HL-60 (cell line): ENCODE results near the gene MEF2C.

Experiments used
- DNase-seq, 2 experiments: peaks; one replicate each; pipeline ENCODE4 v3.0.0-alpha.2; 2010 to 2020; ENCODE audit warnings: low read depth in 1 of 2, low spot score in 1 of 2
- H3K27ac ChIP-seq: fragments of 250-450 bp; sonication (Bioruptor Pico); replicated peaks from 2 replicates; pipeline ENCODE4 v1.5.1; 2020; ENCODE audit warnings: mild to moderate bottlenecking, moderate library complexity
- H3K27me3 ChIP-seq: fragments of 250-450 bp; sonication (Bioruptor Pico); 2 replicates; pipeline ENCODE4 v1.5.1; 2021; ENCODE audit warnings: mild to moderate bottlenecking, moderate library complexity; ENCODE audit not compliant: insufficient read depth, poor library complexity, severe bottlenecking
- H3K4me3 ChIP-seq: replicated peaks from 2 replicates; pipeline ENCODE4 v1.5.1; 2011; ENCODE audit warnings: mild to moderate bottlenecking, control low read depth, low read length; ENCODE audit not compliant: insufficient read depth
- CTCF ChIP-seq: IDR thresholded peaks from one replicate; pipeline ENCODE4 v1.5.1; 2011; ENCODE audit warnings: low read length, control low read depth, inconsistent platforms; ENCODE audit not compliant: insufficient read depth
- GABPA ChIP-seq: IDR thresholded peaks from 2 replicates; pipeline ENCODE4 v1.6.1; 2012; ENCODE audit warnings: low read depth
- POLR2AphosphoS5 ChIP-seq: IDR thresholded peaks from 2 replicates; pipeline ENCODE4 v1.6.1; 2012; ENCODE audit warnings: low read depth
- REST ChIP-seq: IDR thresholded peaks from 2 replicates; pipeline ENCODE4 v1.6.1; 2012; ENCODE audit warnings: low read depth; ENCODE audit not compliant: insufficient replicate concordance
- SPI1 ChIP-seq: IDR thresholded peaks from 2 replicates; pipeline ENCODE4 v1.6.1; 2012; ENCODE audit warnings: low read depth, mild to moderate bottlenecking, borderline replicate concordance

Gene MEF2C

GRCh38 chr5:88824141-88824540, 58.8 kb downstream of the MEF2C start:
- no peak overlapping the region for H3K4me3 ChIP-seq
- no peak overlapping the region for H3K27ac ChIP-seq
- no peak for DNase-seq
- no peaks in the 10 kb centered on the region for H3K27me3 ChIP-seq
- TF ChIP-seq GABPA, result no peak
- no peak for TF ChIP-seq CTCF
- no peak for TF ChIP-seq POLR2AphosphoS5
- TF ChIP-seq SPI1, result no peak
- no peak for TF ChIP-seq REST

- no peak for TF ChIP-seq GABPA
- TF ChIP-seq SPI1, result no peak
- TF ChIP-seq POLR2AphosphoS5, result no peak
- no peak for TF ChIP-seq REST
- no peak for DNase-seq
- Histone ChIP-seq H3K27ac (no peak overlapping the region), H3K27me3 (no peaks in the 10 kb centered on the region), H3K4me3 (no peak overlapping the region)
Observed at GRCh38 chr5:88823201-88823600, 59.8 kb downstream of the MEF2C start.

DNA sequence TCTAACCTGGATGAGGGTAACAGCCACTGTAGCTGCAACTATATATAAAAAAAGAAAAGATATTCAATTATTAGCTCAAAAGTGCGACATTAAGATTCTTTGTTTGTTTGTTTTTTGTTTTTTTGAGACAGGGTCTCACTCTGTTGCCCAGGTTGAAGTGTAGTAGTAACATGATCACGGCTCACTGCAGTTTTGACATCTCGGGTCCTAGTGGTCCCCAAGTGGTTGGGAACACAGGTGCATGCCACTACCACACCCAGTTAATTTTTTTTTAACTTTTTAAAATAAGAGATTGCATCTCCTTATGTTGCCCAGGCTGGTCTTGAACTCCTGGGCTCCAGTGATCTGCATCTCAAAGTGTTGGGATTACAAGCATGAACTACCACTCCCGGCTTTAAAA, 61.8 kb downstream of the MEF2C start:
- Histone ChIP-seq H3K27ac (no peak overlapping the region), H3K4me3 (no peak overlapping the region), H3K27me3 (no peaks in the 10 kb centered on the region)
- TF ChIP-seq POLR2AphosphoS5 (no peak), CTCF (no peak), SPI1 (no peak), GABPA (no peak), REST (no peak)
- DNase-seq, result no peak

GRCh38 chr5:88820581-88820980, 62.4 kb downstream of the MEF2C start:
- TF ChIP-seq REST (no peak), POLR2AphosphoS5 (no peak), CTCF (no peak), GABPA (no peak), SPI1 (no peak)
- Histone ChIP-seq H3K27ac (no peak overlapping the region), H3K27me3 (no peaks in the 10 kb centered on the region), H3K4me3 (no peak overlapping the region)
- DNase-seq, result no peak
